H1 (cell line): ENCODE data around the gene CDKL5. TPM values are rescaled to one million over a fixed set of nuclear protein-coding genes. Genes with fewer than 3 reads are reported as not detected.

Experiments used
- CTCF ChIA-PET: fragments of 300-600 bp; sonication (Branson Sonifier 250); formaldehyde crosslinking; loops from one replicate; lab custom pipeline; 2021; ENCODE audit not compliant: partially characterized antibody; lab: Charles Lee
- POLR2A ChIA-PET: fragments of 300-600 bp; sonication (Branson Sonifier 250); formaldehyde crosslinking; loops from one replicate; lab custom pipeline; 2021; ENCODE audit warnings: inconsistent platforms; ENCODE audit not compliant: partially characterized antibody; lab: Charles Lee
- DNase-seq, 2 experiments: peaks; one replicate each; pipeline versions ENCODE4 v3.0.0 to v3.0.0-alpha.2; 2010 to 2022; ENCODE audit warnings: low spot score in 2 of 2, low read depth in 1 of 2, mixed read lengths in 1 of 2
- FAIRE-seq: peaks from 2 replicates; lab custom pipeline; 2011; peaks lifted over from hg19 to GRCh38; lab: Jason Lieb, UNC
- H2AFZ ChIP-seq: 2 replicates; pipeline ENCODE4 v1.8.1; 2012; ENCODE audit warnings: low read length, inconsistent platforms
- H2AK5ac ChIP-seq: 2 replicates; pipeline ENCODE4 v1.6.1; 2013; ENCODE audit warnings: low read depth, low read length
- H2BK120ac ChIP-seq: replicated peaks from 2 replicates; pipeline ENCODE3; 2013; ENCODE audit warnings: low read depth, low read length, inconsistent platforms
- H2BK12ac ChIP-seq: 2 replicates; pipeline ENCODE4 v1.6.1; 2013; ENCODE audit warnings: low read depth, low read length
- H2BK15ac ChIP-seq: 2 replicates; pipeline ENCODE4 v1.6.1; 2013; ENCODE audit warnings: low read length
- H2BK20ac ChIP-seq: 2 replicates; pipeline ENCODE4 v1.6.1; 2013; ENCODE audit warnings: low read length
- H2BK5ac ChIP-seq: 2 replicates; pipeline ENCODE4 v1.6.1; 2013; ENCODE audit warnings: low read depth, low read length
- H3K14ac ChIP-seq: 2 replicates; pipeline ENCODE4 v1.6.1; 2013; ENCODE audit warnings: inconsistent platforms; ENCODE audit not compliant: insufficient read length
- H3K18ac ChIP-seq: 2 replicates; pipeline ENCODE4 v1.6.1; 2013; ENCODE audit warnings: low read length; ENCODE audit errors: extremely low read depth
- H3K23ac ChIP-seq: 2 replicates; pipeline ENCODE4 v1.6.1; 2013; ENCODE audit warnings: inconsistent platforms; ENCODE audit not compliant: insufficient read length
- H3K23me2 ChIP-seq: 2 replicates; pipeline ENCODE4 v1.6.1; 2013; ENCODE audit warnings: low read depth, low read length
- H3K27ac ChIP-seq: 2 replicates; pipeline ENCODE4 v1.6.1; 2011; ENCODE audit warnings: low read depth, low read length, inconsistent platforms
- H3K27me3 ChIP-seq, 4 experiments: replicated peaks in 1 of 4; 1 replicate in 1 of 4; 2 replicates in 3 of 4; pipeline versions ENCODE4 v1.6.1 to v1.8.1; 2011 to 2013; ENCODE audit warnings: low read length in 3 of 4, mild to moderate bottlenecking in 3 of 4, inconsistent platforms in 2 of 4, mixed read lengths in 2 of 4, moderate library complexity in 1 of 4; ENCODE audit not compliant: control insufficient read depth in 3 of 4, insufficient read depth in 3 of 4; ENCODE audit errors: extremely low read depth in 1 of 4
- H3K36me3 ChIP-seq, 4 experiments: 2 replicates each; pipeline versions ENCODE4 v1.6.1 to v1.8.1; 2011 to 2013; ENCODE audit warnings: mild to moderate bottlenecking in 4 of 4, low read length in 3 of 4, moderate library complexity in 2 of 4, control low read depth in 1 of 4, inconsistent platforms in 1 of 4; ENCODE audit not compliant: insufficient read depth in 4 of 4, control insufficient read depth in 2 of 4
- H3K4ac ChIP-seq: replicated peaks from 2 replicates; pipeline ENCODE3; 2013; ENCODE audit warnings: low read length, low read depth, mixed read lengths, inconsistent platforms; ENCODE audit not compliant: insufficient read length
- H3K4me1 ChIP-seq, 4 experiments: replicated peaks in 1 of 4; 1 replicate in 1 of 4; 2 replicates in 3 of 4; pipeline versions ENCODE4 v1.6.1 to v1.8.1; 2011 to 2013; ENCODE audit warnings: low read length in 3 of 4, inconsistent platforms in 2 of 4, mixed read lengths in 1 of 4; ENCODE audit not compliant: insufficient read depth in 4 of 4, control insufficient read depth in 3 of 4
- H3K4me2 ChIP-seq, 2 experiments: 2 replicates each; pipeline versions ENCODE4 v1.6.1 to v1.8.1; 2011 to 2013; ENCODE audit warnings: low read depth in 2 of 2, low read length in 2 of 2, control low read depth in 1 of 2, inconsistent platforms in 1 of 2, mild to moderate bottlenecking in 1 of 2; ENCODE audit not compliant: insufficient read depth in 1 of 2
- H3K4me3 ChIP-seq, 4 experiments: fragments of 200-600, 300-600 bp in 1 of 4; sonication (generic), shearing (Covaris generic), sonication (Bioruptor Twin) in 1 of 4; 2 replicates each; pipeline versions ENCODE4 v1.5.1 to v1.8.1; 2011 to 2016; ENCODE audit warnings: low read length in 4 of 4, low read depth in 3 of 4, control low read depth in 2 of 4, inconsistent platforms in 2 of 4, mild to moderate bottlenecking in 2 of 4, mixed read lengths in 1 of 4, moderate library complexity in 1 of 4; ENCODE audit not compliant: insufficient read depth in 2 of 4; ENCODE audit errors: extremely low read depth in 1 of 4
- H3K56ac ChIP-seq: replicated peaks from 2 replicates; pipeline ENCODE3; 2013; ENCODE audit warnings: low read depth, mild to moderate bottlenecking, mixed read lengths, low read length, inconsistent platforms; ENCODE audit not compliant: insufficient read length
- H3K79me1 ChIP-seq: 2 replicates; pipeline ENCODE4 v1.6.1; 2013; ENCODE audit warnings: low read depth, low read length, control low read depth
- H3K79me2 ChIP-seq, 2 experiments: 2 replicates each; pipeline versions ENCODE4 v1.6.1 to v1.8.1; 2012 to 2013; ENCODE audit warnings: low read length in 2 of 2, mild to moderate bottlenecking in 2 of 2, inconsistent platforms in 1 of 2; ENCODE audit not compliant: insufficient read depth in 2 of 2, control insufficient read depth in 1 of 2
- H3K9ac ChIP-seq, 4 experiments: replicated peaks in 1 of 4; 1 replicate in 1 of 4; 2 replicates in 3 of 4; pipeline versions ENCODE4 v1.6.1 to v1.8.1; 2011 to 2013; ENCODE audit warnings: low read depth in 3 of 4, low read length in 3 of 4, control low read depth in 2 of 4, mild to moderate bottlenecking in 2 of 4, moderate library complexity in 2 of 4, inconsistent platforms in 1 of 4; ENCODE audit errors: extremely low read depth in 1 of 4
- H3K9me3 ChIP-seq, 2 experiments: 2 replicates each; pipeline versions ENCODE4 v1.6.1 to v1.8.1; 2012 to 2013; ENCODE audit warnings: mild to moderate bottlenecking in 2 of 2, moderate library complexity in 2 of 2, control low read depth in 1 of 2, inconsistent platforms in 1 of 2, low read depth in 1 of 2, low read length in 1 of 2, mixed read lengths in 1 of 2; ENCODE audit not compliant: insufficient read depth in 2 of 2
- H4K20me1 ChIP-seq, 2 experiments: replicated peaks in 1 of 2; 2 replicates each; pipeline versions ENCODE3 to v1.8.1; 2011 to 2013; ENCODE audit warnings: inconsistent platforms in 2 of 2, low read length in 2 of 2, mild to moderate bottlenecking in 1 of 2; ENCODE audit not compliant: insufficient read depth in 2 of 2, control insufficient read depth in 1 of 2
- H4K5ac ChIP-seq: 2 replicates; pipeline ENCODE4 v1.6.1; 2013; ENCODE audit warnings: low read length, low read depth, mixed read lengths, inconsistent platforms; ENCODE audit not compliant: insufficient read length
- H4K8ac ChIP-seq: 2 replicates; pipeline ENCODE4 v1.8.0; 2013; ENCODE audit warnings: mild to moderate bottlenecking, moderate library complexity, low read length, inconsistent platforms; ENCODE audit not compliant: insufficient read depth; ENCODE audit errors: extremely low read depth
- H4K91ac ChIP-seq: replicated peaks from 2 replicates; pipeline ENCODE3; 2013; ENCODE audit warnings: low read length, mixed read lengths, inconsistent platforms; ENCODE audit not compliant: insufficient read length
- BRCA1 ChIP-seq: IDR thresholded peaks from 2 replicates; pipeline ENCODE4 v1.6.1; 2012; ENCODE audit warnings: low read depth, low read length, improper control_type of control experiment
- CEBPB ChIP-seq: IDR thresholded peaks from 2 replicates; pipeline ENCODE4 v1.6.1; 2012; ENCODE audit warnings: low read depth, low read length
- E2F6 ChIP-seq: IDR thresholded peaks from 2 replicates; pipeline ENCODE4 v1.6.1; 2012; ENCODE audit warnings: inconsistent platforms
- HDAC6 ChIP-seq: IDR thresholded peaks from one replicate; pipeline ENCODE4 v1.7.1; 2012; ENCODE audit warnings: low read depth, mild to moderate bottlenecking, inconsistent platforms, low read length, moderate library complexity
- KDM5A ChIP-seq: fragments of 200-600 bp; IDR thresholded peaks from 2 replicates; pipeline ENCODE4 v1.7.1; 2012; ENCODE audit warnings: mild to moderate bottlenecking, low read length, inconsistent platforms, mixed read lengths
- MAFK ChIP-seq: IDR thresholded peaks from 2 replicates; pipeline ENCODE4 v1.6.1; 2012; ENCODE audit warnings: low read depth, mild to moderate bottlenecking, improper control_type of control experiment, low read length
- NANOG ChIP-seq: IDR thresholded peaks from 2 replicates; pipeline ENCODE4 v1.6.1; 2011; ENCODE audit warnings: low read length, low read depth, mild to moderate bottlenecking, inconsistent platforms; ENCODE audit not compliant: insufficient read depth, poor library complexity, severe bottlenecking
- POLR2AphosphoS5 ChIP-seq: IDR thresholded peaks from 2 replicates; pipeline ENCODE4 v1.6.1; 2011; ENCODE audit warnings: low read depth, low read length
- POU5F1 ChIP-seq: IDR thresholded peaks from 2 replicates; pipeline ENCODE4 v1.6.1; 2011; ENCODE audit warnings: low read depth, mild to moderate bottlenecking, low read length, moderate library complexity
- RAD21 ChIP-seq, 2 experiments: IDR thresholded peaks in 1 of 2; conservative IDR thresholded peaks in 1 of 2; 2 replicates each; pipeline ENCODE4 v1.6.1; 2011; ENCODE audit warnings: low read depth in 2 of 2, low read length in 2 of 2, improper control_type of control experiment in 1 of 2, inconsistent platforms in 1 of 2, mild to moderate bottlenecking in 1 of 2, moderate library complexity in 1 of 2
- SUZ12 ChIP-seq: fragments of 200-600 bp; sonication (generic); IDR thresholded peaks from 2 replicates; pipeline ENCODE4 v1.6.1; 2012; ENCODE audit warnings: mild to moderate bottlenecking, inconsistent platforms, low read length, moderate library complexity, mixed read lengths
- TEAD4 ChIP-seq: IDR thresholded peaks from 2 replicates; pipeline ENCODE4 v1.6.1; 2012; ENCODE audit warnings: low read depth, low read length, inconsistent platforms, mixed read lengths
- WGBS, 2 experiments: shearing (Covaris generic) in 1 of 2; methylation state at CpG; one replicate each; pipeline versions ENCODE4 v1.1.6 to v1.1.7; 2013 to 2015; ENCODE audit warnings: low lambda C conversion rate in 2 of 2, mixed read lengths in 2 of 2, inconsistent platforms in 1 of 2, low coverage in 1 of 2, missing lambda C conversion rate in 1 of 2; ENCODE audit not compliant: insufficient replicate concordance in 2 of 2, insufficient coverage in 1 of 2, insufficient read length in 1 of 2; ENCODE audit errors: extremely low coverage in 1 of 2, missing lambda C conversion rate in 1 of 2; 5-methylcytosine and 5-hydroxymethylcytosine counted together
- polyA plus RNA-seq, 7 experiments: library from polyadenylated mRNA; depleted of rRNA in 3 of 7; stranded (reverse) in 5 of 7; unstranded in 2 of 7; fragments of >200 nt in 5 of 7; fragments of 200-250 nt in 2 of 7; gene quantifications; 1 replicate in 5 of 7; 2 replicates in 1 of 7; 4 replicates in 1 of 7; pipeline versions ENCODE4 v1.2.1 to v1.2.3, GENCODE V29; 2011 to 2013; ENCODE audit warnings: missing spikeins in 2 of 7, mixed read lengths in 2 of 7
- total RNA-seq: library from RNA; stranded (reverse); fragmentation: NEBNext Ultra II Directional; extraction: Animal tissue kit (Norgen Biotek cat#: 25700); gene quantifications from 2 replicates; pipeline ENCODE4 v1.2.1, GENCODE V29; 2021

Gene CDKL5
- total and polyA plus RNA-seq, 2 of the 8 experiments (the other 6 are each of a cell fraction or from before 2014, with no cell fraction given): 5.5 to 15.6 TPM

DNA sequence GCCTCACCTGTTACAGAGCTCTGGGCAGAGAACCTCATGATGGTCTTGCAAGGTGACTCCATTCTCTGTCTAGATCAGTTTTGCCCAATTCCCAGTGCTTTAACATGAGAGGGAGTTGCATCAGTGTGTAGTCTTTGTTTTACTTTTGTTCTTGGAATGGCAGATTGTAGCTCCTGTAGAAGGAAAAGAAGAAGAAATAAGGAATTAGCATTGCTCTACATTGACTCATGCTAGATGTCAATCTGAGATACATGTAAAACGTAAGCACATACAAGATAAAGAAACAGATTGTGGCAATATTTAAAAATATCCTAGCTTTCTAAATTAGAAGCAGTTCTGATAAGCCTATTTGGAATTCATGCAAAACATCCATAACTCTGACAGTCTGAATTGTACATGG, 266.0 kb downstream of the CDKL5 start:
- H3K79me1 ChIP-seq: no peaks in the 10 kb centered on the region
- no peak overlapping the region for H4K8ac ChIP-seq
- H3K4ac ChIP-seq: no peak overlapping the region
- H3K27ac ChIP-seq: no peak overlapping the region
- H3K27me3 ChIP-seq: no peaks in the 10 kb centered on the region
- H4K20me1 ChIP-seq: no peaks in the 10 kb centered on the region
- 88% methylated on average over 1 of the region's 1 CpG; no CpG with 5 or more reads in 1 of the 2 experiments for WGBS, 2 experiments
- no peak overlapping the region for H3K4me3 ChIP-seq
- H3K9ac ChIP-seq: no peak overlapping the region
- no peaks in the 10 kb centered on the region for H3K9me3 ChIP-seq
- FAIRE-seq (peak; percentile 13), DNase-seq (no peak)
- H4K91ac ChIP-seq: no peak overlapping the region
- no peak overlapping the region for H2BK5ac ChIP-seq
- H3K23me2 ChIP-seq: no peaks in the 10 kb centered on the region
- H3K23ac ChIP-seq: no peak overlapping the region
- no peak overlapping the region for H4K5ac ChIP-seq
- no peak overlapping the region for H3K18ac ChIP-seq
- no peaks in the 10 kb centered on the region for H3K36me3 ChIP-seq
- ChIA-PET POLR2A (no interaction called here), CTCF (interaction anchor here (0.6 kb wide), 1 partner anchor 27 kb away, joined by 3 read pairs; no protein-coding TSS in a partner anchor)
- H2AFZ ChIP-seq: no peak overlapping the region
- H3K4me1 ChIP-seq: 0 out of 7 replicates have a peak, but pooled peaks cover 0 to 2% (median 0%) of the 10 kb centered on the region in 4 experiments
- no peak overlapping the region for H3K4me2 ChIP-seq
- no peak overlapping the region for H3K56ac ChIP-seq
- H2BK120ac ChIP-seq: no peak overlapping the region
- no peak overlapping the region for H3K14ac ChIP-seq
- no peak overlapping the region for H2AK5ac ChIP-seq
- H2BK20ac ChIP-seq: no peak overlapping the region
- H2BK15ac ChIP-seq: no peak overlapping the region
- no peaks in the 10 kb centered on the region for H3K79me2 ChIP-seq
- H2BK12ac ChIP-seq: no peak overlapping the region
- no peak for TF ChIP-seq MAFK
- no peak for TF ChIP-seq KDM5A
- no peak for TF ChIP-seq BRCA1
- TF ChIP-seq POU5F1: no peak
- TF ChIP-seq POLR2AphosphoS5: no peak
- TF ChIP-seq SUZ12: no peak
- TF ChIP-seq RAD21 (IDR thresholded peaks at IDR 0.05 in 1 of 2, conservative IDR thresholded peaks at IDR 0.05 in 1 of 2; ENCODE audit: low read depth in 2 of 2, low read length in 2 of 2): no peak
- no peak for TF ChIP-seq NANOG
- TF ChIP-seq HDAC6: no peak
- no peak for TF ChIP-seq CEBPB
- TF ChIP-seq E2F6: no peak
- TF ChIP-seq TEAD4: no peak
